Hepatocyte (in vitro differentiated cells): Measurements from ENCODE around the gene OR13C3. TPM values are rescaled to one million over a fixed set of nuclear protein-coding genes. Genes with fewer than 3 reads are reported as not detected.

Experiments
- DNase-seq: peaks from one replicate; pipeline ENCODE4 v3.0.0-alpha.2; 2016; ENCODE audit warnings: low spot score
- H2AFZ ChIP-seq: fragments of 200-600 bp; sonication (generic); 2 replicates; pipeline ENCODE4 v1.6.0; 2016; ENCODE audit warnings: antibody characterized with exemption, mild to moderate bottlenecking
- H3K27ac ChIP-seq: fragments of 200-600 bp; sonication (generic); 2 replicates; pipeline ENCODE4 v1.5.1; 2016; ENCODE audit warnings: mild to moderate bottlenecking
- H3K27me3 ChIP-seq: fragments of 200-600 bp; sonication (generic); 2 replicates; pipeline ENCODE4 v1.6.1; 2016
- H3K36me3 ChIP-seq: fragments of 200-600 bp; sonication (generic); replicated peaks from 2 replicates; pipeline ENCODE4 v1.5.1; 2016; ENCODE audit warnings: low read depth; ENCODE audit not compliant: insufficient read depth
- H3K4me1 ChIP-seq: fragments of 200-600 bp; sonication (generic); 2 replicates; pipeline ENCODE4 v1.5.1; 2016; ENCODE audit warnings: mild to moderate bottlenecking, moderate library complexity; ENCODE audit not compliant: insufficient read depth
- H3K4me2 ChIP-seq: fragments of 200-600 bp; sonication (generic); 2 replicates; pipeline ENCODE4 v1.6.0; 2016
- H3K4me3 ChIP-seq: fragments of 200-600 bp; sonication (generic); 2 replicates; pipeline ENCODE4 v1.5.1; 2016; ENCODE audit warnings: mild to moderate bottlenecking
- H3K79me2 ChIP-seq: fragments of 200-600 bp; sonication (generic); 2 replicates; pipeline ENCODE4 v1.6.0; 2017; ENCODE audit warnings: mild to moderate bottlenecking
- H3K9me2 ChIP-seq: fragments of 200-600 bp; sonication (generic); replicated peaks from 2 replicates; pipeline ENCODE4 v1.6.0; 2017; ENCODE audit warnings: mild to moderate bottlenecking; ENCODE audit not compliant: insufficient read depth
- H3K9me3 ChIP-seq: fragments of 200-600 bp; sonication (generic); 2 replicates; pipeline ENCODE4 v1.5.1; 2016; ENCODE audit warnings: low read depth, mild to moderate bottlenecking
- H4K20me1 ChIP-seq: fragments of 200-600 bp; sonication (generic); 2 replicates; pipeline ENCODE4 v1.6.0; 2016; ENCODE audit warnings: mild to moderate bottlenecking; ENCODE audit not compliant: insufficient read depth, poor library complexity, severe bottlenecking
- EZH2 ChIP-seq: fragments of 200-600 bp; sonication (generic); IDR thresholded peaks from 2 replicates; pipeline ENCODE4 v1.6.1; 2016; ENCODE audit warnings: antibody characterized with exemption, mild to moderate bottlenecking, borderline replicate concordance
- EZH2phosphoT487 ChIP-seq: fragments of 200-600 bp; sonication (generic); IDR thresholded peaks from one replicate; pipeline ENCODE4 v1.6.1; 2018; ENCODE audit warnings: antibody characterized with exemption, mild to moderate bottlenecking, low read depth, moderate library complexity; ENCODE audit not compliant: unreplicated experiment, severe bottlenecking
- WGBS: methylation state at CpG from one replicate; pipeline ENCODE4 v1.1.6; 2016; ENCODE audit warnings: low lambda C conversion rate; ENCODE audit errors: missing lambda C conversion rate; 5-methylcytosine and 5-hydroxymethylcytosine counted together
- polyA plus RNA-seq: library from polyadenylated mRNA; unstranded; fragments of >200 nt; fragmentation: Nextera tagmentation; extraction: Ambion mirVana; gene quantifications from 2 replicates; pipeline ENCODE4 v1.2.1, GENCODE V29; 2016
- total RNA-seq: library from RNA; depleted of rRNA; stranded (reverse); fragments of >200 nt; gene quantifications from 2 replicates; pipeline ENCODE4 v1.2.3, GENCODE V29; 2014
- TF ChIP-seq, protein P1 (sequence below): fragments of 200-600 bp; sonication (generic); IDR thresholded peaks from 2 replicates; pipeline ENCODE4 v1.5.1; 2016; ENCODE audit warnings: antibody characterized with exemption, mild to moderate bottlenecking; ENCODE audit not compliant: poor library complexity

Gene OR13C3
- total and polyA plus RNA-seq, 2 experiments from 2014 or later, result not detected

DNA sequence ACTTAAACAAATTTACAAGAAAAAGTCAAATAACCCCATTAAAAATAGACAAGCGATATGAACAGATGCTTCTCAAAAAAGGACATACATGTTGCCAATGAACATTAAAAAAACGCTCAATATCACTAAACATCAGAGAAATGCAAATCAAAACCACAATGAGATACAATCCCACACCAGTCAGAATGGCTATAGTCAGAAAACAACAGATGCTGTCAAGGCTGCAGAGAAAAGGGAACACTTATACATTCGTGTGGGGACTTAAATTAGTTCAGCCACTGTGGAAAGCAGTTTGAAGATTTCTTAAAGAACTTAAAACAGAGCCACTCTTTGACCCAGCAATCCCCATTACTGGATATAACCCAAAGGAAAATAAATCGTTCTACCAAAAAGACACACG, 21.8 kb downstream of the OR13C3 start:
- no peak for TF ChIP-seq EZH2
- TF ChIP-seq, protein P1, sequence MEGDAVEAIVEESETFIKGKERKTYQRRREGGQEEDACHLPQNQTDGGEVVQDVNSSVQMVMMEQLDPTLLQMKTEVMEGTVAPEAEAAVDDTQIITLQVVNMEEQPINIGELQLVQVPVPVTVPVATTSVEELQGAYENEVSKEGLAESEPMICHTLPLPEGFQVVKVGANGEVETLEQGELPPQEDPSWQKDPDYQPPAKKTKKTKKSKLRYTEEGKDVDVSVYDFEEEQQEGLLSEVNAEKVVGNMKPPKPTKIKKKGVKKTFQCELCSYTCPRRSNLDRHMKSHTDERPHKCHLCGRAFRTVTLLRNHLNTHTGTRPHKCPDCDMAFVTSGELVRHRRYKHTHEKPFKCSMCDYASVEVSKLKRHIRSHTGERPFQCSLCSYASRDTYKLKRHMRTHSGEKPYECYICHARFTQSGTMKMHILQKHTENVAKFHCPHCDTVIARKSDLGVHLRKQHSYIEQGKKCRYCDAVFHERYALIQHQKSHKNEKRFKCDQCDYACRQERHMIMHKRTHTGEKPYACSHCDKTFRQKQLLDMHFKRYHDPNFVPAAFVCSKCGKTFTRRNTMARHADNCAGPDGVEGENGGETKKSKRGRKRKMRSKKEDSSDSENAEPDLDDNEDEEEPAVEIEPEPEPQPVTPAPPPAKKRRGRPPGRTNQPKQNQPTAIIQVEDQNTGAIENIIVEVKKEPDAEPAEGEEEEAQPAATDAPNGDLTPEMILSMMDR, result no peak
- no peak for TF ChIP-seq EZH2phosphoT487
- H3K36me3 ChIP-seq, result no peaks in the 10 kb centered on the region
- H2AFZ ChIP-seq, result no peak overlapping the region
- no peaks in the 10 kb centered on the region for H3K79me2 ChIP-seq
- no peak for DNase-seq
- no peaks in the 10 kb centered on the region for H4K20me1 ChIP-seq
- H3K27me3 ChIP-seq, result no peaks in the 10 kb centered on the region
- H3K4me2 ChIP-seq, result no peak overlapping the region
- H3K4me1 ChIP-seq, result no peaks in the 10 kb centered on the region
- no peaks in the 10 kb centered on the region for H3K9me2 ChIP-seq
- WGBS, result 72% methylated on average over 5 of the region's 5 CpGs
- no peak overlapping the region for H3K27ac ChIP-seq
- no peaks in the 10 kb centered on the region for H3K9me3 ChIP-seq
- no peak overlapping the region for H3K4me3 ChIP-seq

DNA sequence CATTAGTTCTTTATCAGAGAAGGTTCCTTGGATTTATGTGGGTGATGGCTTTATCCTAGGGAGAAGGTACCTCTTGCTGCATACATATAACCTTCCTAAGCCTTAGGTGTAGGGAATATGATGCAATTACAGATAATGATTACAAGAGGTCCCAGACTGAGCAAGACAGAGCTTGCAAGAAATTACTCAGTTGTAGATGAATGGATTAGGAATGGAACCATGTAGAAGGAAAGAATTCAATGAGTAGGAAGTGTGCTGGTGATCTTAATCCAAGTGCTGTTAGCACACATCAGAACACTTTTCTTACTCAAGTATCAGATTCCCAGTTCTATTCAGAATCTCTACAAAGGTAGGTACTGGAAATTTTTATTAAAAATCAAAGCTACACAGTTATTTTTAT, 30.1 kb downstream of the OR13C3 start:
- no peaks in the 10 kb centered on the region for H3K9me3 ChIP-seq
- TF ChIP-seq EZH2phosphoT487 (no peak), EZH2 (no peak)
- TF ChIP-seq, protein P1, result no peak
- no peak overlapping the region for H3K4me2 ChIP-seq
- no peaks in the 10 kb centered on the region for H3K27me3 ChIP-seq
- no peaks in the 10 kb centered on the region for H3K36me3 ChIP-seq
- H2AFZ ChIP-seq, result no peak overlapping the region
- H3K4me1 ChIP-seq, result no peaks in the 10 kb centered on the region
- H4K20me1 ChIP-seq, result no peaks in the 10 kb centered on the region
- no peaks in the 10 kb centered on the region for H3K9me2 ChIP-seq
- no peak for DNase-seq
- H3K27ac ChIP-seq, result no peak overlapping the region
- no peaks in the 10 kb centered on the region for H3K79me2 ChIP-seq
- no peak overlapping the region for H3K4me3 ChIP-seq

DNA sequence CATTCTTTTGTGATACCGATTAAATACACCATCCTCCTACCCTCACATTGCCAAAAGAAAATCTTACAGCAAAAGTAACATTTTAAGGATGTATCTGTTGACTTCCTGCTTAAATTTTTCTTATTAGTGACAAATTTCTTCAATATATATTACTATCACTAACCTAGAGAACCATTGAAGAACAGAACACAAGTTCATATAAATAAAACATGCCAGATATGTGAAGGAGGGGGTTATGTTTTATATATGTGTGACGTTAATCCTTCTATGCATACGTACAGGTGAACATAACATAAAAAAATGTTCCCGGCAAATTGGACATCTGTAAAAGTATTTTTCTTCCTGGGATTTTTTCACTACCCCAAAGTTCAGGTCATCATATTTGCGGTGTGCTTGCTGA, 32.7 kb downstream of the OR13C3 start, which contains the start of gene OR13F1:
Gene OR13F1, plus strand, starts transcription at position 301 of the 400 bp plus-strand sequence. Its CDS starts 0 bp downstream, at position 301.
- Histone ChIP-seq H3K9me3 (no peaks in the 10 kb centered on the region), H3K4me1 (no peaks in the 10 kb centered on the region), H3K9me2 (no peaks in the 10 kb centered on the region), H3K4me2 (no peak within 1 kb of the TSS), H3K4me3 (no peak within 1 kb of the TSS), H3K79me2 (no peaks in the 10 kb centered on the region), H3K27ac (no peak within 1 kb of the TSS), H2AFZ (no peak within 1 kb of the TSS), H3K27me3 (no peaks in the 10 kb centered on the region), H3K36me3 (no peaks in the 10 kb centered on the region), H4K20me1 (no peaks in the 10 kb centered on the region)
- 91% methylated on average over 5 of the region's 5 CpGs for WGBS
- TF ChIP-seq, protein P1, result no peak
- TF ChIP-seq EZH2, result no peak
- TF ChIP-seq EZH2phosphoT487, result no peak
- no peak for DNase-seq

DNA sequence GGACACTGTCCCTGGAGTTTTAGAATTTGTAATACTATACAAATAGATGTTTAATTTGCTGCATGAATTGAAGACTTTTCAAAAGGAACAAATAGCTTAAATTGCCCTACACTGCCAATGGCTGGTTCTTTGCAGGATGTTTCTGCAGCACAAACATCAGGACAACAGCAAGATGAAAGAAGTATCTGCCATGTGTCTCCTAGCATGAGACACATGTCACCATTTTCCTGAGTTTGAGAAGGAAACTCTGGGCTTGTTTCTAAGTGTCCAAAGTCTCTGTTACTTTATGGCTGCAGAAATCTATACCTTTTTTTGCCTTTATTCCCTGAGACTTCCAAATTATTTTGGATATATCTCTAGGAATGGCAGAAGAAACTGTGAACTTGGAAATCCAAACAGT, 33.2 kb downstream of the OR13C3 start:
- no peaks in the 10 kb centered on the region for H3K79me2 ChIP-seq
- TF ChIP-seq EZH2phosphoT487 (no peak), EZH2 (no peak)
- TF ChIP-seq, protein P1, result no peak
- no peaks in the 10 kb centered on the region for H3K9me3 ChIP-seq
- H3K36me3 ChIP-seq, result no peaks in the 10 kb centered on the region
- H4K20me1 ChIP-seq, result no peaks in the 10 kb centered on the region
- H3K4me2 ChIP-seq, result no peak overlapping the region
- no peaks in the 10 kb centered on the region for H3K27me3 ChIP-seq
- no peak for DNase-seq
- no peak overlapping the region for H3K4me3 ChIP-seq
- no peak overlapping the region for H2AFZ ChIP-seq
- H3K9me2 ChIP-seq, result no peaks in the 10 kb centered on the region
- no peaks in the 10 kb centered on the region for H3K4me1 ChIP-seq
- no peak overlapping the region for H3K27ac ChIP-seq
